ENCODE data around the gene AQP7.
"Not testable (repeated sequence)": the region's sequence is repeated elsewhere in the genome, so short reads cannot be mapped to it uniquely, and the experiment has no call there.

AQP7 gene

DNA sequence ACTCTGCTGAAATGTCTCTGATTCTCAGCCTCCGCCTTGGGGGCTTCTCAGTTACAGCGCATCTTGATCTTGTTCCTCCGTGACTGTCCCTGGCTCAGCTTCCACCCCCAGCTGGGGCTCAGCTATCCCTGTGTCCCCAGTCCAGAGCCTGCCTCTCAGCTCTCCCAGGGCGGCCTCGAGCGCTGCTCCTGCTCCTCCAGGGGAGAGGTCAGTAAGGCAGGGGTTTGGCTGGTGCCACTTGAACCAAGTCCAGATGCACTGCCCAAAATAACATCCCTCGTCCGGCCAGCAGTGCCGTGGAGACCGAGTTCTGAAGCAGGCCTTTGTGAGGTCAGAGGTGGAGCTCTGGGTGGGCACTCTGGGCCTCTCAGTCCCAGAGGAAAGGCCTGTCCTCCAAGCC is at the start of gene AQP7:
TSS of gene AQP7 (minus strand) at position 198 of the 400 bp plus-strand sequence. CDS start 1,306 bp downstream, outside the sequence.
- not testable (repeated sequence) for DNase-seq (ENCODE audit: extremely low read depth, low read depth)

DNA sequence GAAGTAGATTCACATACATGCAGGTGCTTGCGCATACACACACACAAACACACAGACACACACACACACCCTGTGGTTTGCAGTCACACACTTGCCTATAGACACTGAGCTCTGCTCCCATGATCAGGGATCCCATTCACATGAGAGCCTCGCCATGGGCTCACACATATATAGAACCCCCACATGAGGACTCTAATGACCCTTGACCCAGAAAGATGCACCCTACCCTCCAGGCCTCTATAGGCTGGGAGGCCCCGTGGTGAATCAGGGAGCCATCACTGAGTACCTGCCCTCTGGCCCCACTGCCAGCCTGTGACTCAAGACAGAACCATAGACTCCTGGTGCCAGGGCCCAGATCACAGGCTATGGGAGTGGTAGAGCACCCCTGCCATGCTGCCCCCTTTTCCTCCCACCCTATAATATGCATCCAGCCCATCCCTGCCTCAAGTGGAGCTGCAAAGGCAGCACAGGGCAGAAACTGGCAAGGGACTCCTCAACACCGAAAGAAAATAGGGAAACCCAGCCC is 48.3 kb upstream of the AQP7 start:
- TF ChIP-seq CTCF (IDR thresholded peaks at IDR 0.05; ENCODE audit: low read depth, low read length) = no peak

GRCh38 chr9:33449715-33450114 is 47.3 kb upstream of the AQP7 start:
- TF ChIP-seq CTCF (IDR thresholded peaks at IDR 0.05; ENCODE audit: low read depth, low read length) = no peak
- DNase-seq (ENCODE audit: extremely low read depth, low read depth) = no peak

More for the DNA sequence above, 48.3 kb upstream of the AQP7 start:
- DNase-seq (ENCODE audit: extremely low read depth, low read depth) = no peak

DNA sequence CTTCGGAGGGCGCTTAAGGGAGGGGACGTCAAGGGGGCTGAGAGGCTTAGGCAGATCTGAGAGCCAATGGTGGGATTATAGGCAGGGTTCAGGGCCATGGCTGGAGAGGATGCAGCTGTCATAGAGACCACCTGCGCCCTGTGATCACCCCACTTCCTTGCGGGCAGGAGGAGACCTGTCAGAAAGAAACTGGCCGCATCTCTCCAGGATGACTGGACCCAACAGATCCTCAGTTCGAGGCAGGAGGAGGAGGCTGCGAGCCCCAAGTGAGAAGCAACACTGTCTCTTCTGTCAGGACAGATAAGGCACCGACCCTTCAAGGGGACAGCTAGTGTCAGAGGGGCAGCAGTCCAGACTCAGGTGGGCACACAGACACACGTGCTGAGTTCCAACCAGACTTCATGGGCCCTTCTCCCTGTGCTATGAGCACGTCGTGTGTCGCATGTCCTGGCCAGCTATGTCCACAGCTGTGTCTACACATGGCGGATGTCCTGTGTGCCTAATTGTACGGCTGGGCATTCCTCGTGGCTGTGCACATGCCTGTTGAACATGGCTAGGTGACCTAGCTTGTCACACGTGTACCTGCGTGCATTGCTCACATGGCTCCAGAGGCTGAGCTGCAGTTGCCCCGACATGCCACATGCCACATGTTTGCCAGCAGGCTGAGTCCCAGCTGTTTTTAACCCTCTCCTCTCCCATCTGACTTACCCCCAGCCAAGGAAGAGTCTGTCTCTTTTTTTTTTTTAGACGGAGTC is 45.6 kb upstream of the AQP7 start:
- DNase-seq (ENCODE audit: extremely low read depth, low read depth) = no peak
- no peak for TF ChIP-seq CTCF (IDR thresholded peaks at IDR 0.05; ENCODE audit: low read depth, low read length)

DNA sequence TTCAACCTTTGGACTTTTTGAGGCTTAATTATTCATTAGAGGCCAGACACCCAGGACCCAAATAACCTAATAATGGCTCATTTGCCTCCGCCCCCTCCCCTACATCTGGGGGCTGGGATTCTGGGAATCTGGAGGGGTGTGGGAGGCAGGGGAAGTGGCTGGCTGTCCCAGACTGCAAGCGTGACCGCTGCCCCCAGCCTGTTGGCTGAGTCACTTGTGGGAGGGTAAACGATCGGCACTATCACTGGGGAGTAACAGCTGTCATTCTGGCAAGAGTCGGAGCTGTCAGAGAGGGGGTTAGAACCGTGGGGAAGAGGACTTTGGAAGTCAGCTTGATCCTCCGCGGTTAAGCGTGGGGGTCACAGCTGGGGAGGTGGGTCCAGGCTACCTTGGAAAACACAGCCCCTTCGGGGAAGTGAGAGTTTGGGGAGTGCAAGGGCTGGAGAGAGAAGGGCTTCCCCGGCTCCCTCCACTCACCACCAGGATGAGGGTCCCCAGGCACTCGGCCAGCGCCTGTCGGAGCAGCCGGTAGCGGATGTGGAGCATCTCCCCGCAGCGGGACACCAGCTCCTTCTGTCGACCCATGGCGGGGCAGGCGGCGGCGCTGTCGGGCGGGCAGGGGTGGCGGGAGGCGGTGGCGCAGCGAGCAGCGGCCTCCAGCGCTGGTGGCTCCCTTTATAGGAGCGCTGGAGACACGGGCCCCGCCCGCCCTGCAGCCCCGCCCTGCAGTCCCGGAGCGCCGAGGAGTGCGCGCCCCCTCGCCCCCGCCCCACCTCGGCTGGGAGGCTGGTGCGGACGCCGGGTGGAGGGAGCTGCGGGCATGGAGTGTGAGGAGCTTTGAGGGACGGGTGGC is 44.8 kb upstream of the AQP7 start, which contains the start of gene AQP3:
TSS of gene AQP3 (minus strand) at position 648 of the 853 bp plus-strand sequence. CDS start at position 585, 63 bp downstream.
- no peak for DNase-seq (ENCODE audit: extremely low read depth, low read depth)
- TF ChIP-seq CTCF (IDR thresholded peaks at IDR 0.05; ENCODE audit: low read depth, low read length) = no peak; the same call in none of the 2 replicates

DNA sequence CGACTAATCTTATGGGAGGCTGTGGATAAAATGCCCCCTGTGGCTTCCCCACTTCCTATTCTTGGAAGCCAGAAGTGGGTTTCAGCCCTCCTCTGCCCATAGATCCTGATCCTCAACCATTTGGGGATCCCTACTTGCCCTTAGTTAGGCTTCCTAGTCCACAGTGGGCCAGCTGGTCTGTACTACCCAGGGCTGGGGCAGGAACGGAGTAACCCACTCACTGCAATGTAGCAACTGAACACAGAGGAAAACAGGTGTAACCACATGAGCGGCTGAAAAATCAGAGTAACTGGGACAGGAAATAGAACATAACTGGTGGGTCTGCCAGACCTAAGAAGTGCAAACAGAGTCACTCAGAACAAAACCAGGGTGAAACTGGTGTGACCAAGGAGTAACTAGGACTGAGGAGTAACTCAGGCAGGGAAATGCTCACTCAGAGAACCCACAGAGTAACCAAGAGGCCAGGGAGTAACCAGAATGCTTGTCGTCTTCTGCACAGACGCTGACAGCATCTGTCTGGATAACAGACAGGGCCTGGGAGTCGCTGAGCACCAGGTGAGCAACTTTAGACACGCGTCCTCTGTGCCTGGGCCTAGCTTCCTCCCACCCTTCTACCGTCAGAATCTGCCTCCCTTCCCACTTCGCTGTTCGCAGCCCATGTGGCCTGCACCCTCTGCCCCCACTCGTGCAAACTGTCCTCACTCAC is 44.0 kb upstream of the AQP7 start:
- no peak for TF ChIP-seq CTCF (IDR thresholded peaks at IDR 0.05; ENCODE audit: low read depth, low read length)
- DNase-seq (ENCODE audit: extremely low read depth, low read depth) = no peak

Measured in AG09319 (cell line).